ENCODE results near the gene AGAP1. TPM values are rescaled to one million over a fixed set of nuclear protein-coding genes. Genes with fewer than 3 reads are reported as not detected.

Gene AGAP1
- total and polyA plus RNA-seq, 11 donors: 5.9 to 21.6 (median 18.9) TPM

DNA sequence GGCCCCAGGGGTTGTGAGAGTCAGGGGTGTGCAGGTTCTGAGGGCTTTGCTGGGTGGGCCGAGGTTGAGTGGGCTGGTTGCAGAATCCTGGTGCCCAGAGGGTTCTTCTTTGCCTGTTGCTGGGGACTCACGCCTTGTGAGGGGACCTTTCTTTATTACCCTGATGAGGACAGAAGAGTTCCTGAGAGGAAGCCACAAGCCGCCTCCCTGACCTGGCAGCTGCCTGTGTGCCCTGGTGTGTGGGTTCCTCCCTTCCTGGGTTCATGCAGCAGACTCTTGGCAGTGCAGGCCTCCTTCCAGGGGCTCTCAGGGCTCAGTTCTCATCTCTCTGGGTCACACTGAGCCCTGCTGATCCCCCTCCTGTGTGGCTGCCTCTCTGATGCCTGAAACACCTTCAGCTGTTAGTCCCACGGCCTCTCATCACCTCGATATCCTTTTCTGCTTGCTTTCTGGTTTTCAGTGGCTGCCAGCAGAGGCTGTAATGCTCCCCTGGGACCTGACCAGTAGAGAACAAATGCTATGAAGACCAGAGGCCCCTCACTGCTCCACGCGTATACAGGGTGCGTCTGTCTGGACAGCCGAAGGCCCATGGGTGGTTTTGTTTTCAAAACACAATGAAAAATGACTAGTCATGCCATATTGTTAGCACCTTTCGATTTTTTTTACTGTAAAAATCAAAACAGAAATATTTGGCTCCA, 191.3 kb downstream of the AGAP1 start:
- DNase-seq: peak in 2 of 5 donors; percentile 23 to 43
- Histone ChIP-seq H3K9me3 (no peaks in the 10 kb centered on the region), H3K27ac (no peak overlapping the region), H3K27me3 (no peaks in the 10 kb centered on the region), H3K4me3 (no peak overlapping the region), H3K36me3 (no peaks in the 10 kb centered on the region), H3K4me1 (peaks cover 0 to 21% (median 13%) of the 10 kb centered on the region in 12 donors)
- intact Hi-C loops (cut with DNase I): no loop called here
- 66 to 73% (median 68%) methylated on average over 10 of the region's 10 CpGs for WGBS, 4 donors
- ATAC-seq: peak in 3 of 4 donors; percentile 29 to 41 (median 35)
- no peak for TF ChIP-seq POLR2A (IDR thresholded peaks at IDR 0.05)
- TF ChIP-seq, protein P1, sequence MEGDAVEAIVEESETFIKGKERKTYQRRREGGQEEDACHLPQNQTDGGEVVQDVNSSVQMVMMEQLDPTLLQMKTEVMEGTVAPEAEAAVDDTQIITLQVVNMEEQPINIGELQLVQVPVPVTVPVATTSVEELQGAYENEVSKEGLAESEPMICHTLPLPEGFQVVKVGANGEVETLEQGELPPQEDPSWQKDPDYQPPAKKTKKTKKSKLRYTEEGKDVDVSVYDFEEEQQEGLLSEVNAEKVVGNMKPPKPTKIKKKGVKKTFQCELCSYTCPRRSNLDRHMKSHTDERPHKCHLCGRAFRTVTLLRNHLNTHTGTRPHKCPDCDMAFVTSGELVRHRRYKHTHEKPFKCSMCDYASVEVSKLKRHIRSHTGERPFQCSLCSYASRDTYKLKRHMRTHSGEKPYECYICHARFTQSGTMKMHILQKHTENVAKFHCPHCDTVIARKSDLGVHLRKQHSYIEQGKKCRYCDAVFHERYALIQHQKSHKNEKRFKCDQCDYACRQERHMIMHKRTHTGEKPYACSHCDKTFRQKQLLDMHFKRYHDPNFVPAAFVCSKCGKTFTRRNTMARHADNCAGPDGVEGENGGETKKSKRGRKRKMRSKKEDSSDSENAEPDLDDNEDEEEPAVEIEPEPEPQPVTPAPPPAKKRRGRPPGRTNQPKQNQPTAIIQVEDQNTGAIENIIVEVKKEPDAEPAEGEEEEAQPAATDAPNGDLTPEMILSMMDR (IDR thresholded peaks at IDR 0.05): no peak

DNA sequence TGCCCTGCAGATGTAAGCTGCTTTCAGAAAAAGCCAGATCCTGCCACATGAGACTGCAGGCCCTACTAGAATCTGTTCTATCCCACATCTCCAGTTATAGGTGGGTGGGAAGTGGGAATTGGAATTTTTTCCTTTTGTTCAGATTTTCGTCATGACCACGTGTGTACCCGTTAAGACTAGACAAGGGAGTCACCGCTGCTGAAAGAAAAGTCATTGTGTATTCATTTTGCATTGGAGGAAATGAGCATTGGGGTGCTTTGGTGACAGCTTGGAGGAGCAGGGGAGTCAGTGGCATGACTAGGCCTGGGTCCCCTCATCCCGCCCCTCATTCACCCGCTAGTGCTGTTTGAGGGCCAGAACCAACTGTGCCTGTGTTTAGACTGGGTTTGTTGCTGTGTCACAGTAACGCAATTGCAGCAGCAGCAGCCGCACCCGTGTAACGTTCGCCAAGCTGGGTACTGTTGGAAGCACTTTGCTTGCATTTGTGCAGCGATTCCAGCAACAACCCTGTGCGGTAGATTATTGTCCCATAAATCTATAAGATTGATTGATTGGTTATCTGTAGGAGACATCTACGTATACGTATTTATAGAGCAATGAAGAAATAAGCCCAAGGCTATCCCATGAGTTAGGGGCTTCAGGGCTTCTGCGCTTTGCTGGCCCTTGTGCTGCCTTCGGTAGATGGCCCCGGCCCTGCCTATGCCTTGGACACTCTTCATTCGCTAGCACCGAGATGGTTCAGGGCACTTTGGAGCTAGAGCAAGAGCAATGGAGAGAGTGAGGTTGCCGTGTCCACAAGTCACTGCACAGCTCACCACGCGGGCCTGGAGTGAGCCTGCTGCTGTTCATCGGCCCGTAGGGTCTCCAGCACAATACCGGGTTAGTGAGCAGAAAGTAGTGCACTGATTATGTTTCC, 194.9 kb downstream of the AGAP1 start:
- Histone ChIP-seq H3K4me3 (no peak overlapping the region), H3K4me1 (peaks cover 0 to 34% (median 20%) of the 10 kb centered on the region in 12 donors), H3K36me3 (no peaks in the 10 kb centered on the region), H3K27ac (no peak overlapping the region), H3K27me3 (no peaks in the 10 kb centered on the region), H3K9me3 (no peaks in the 10 kb centered on the region)
- ATAC-seq: no peak
- peak in 2 of 5 donors; percentile 9 to 14 for DNase-seq
- TF ChIP-seq POLR2A (IDR thresholded peaks at IDR 0.05): no peak
- TF ChIP-seq, protein P1 (IDR thresholded peaks at IDR 0.05): no peak
- intact Hi-C loops (cut with DNase I): no loop called here
- 91 to 96% (median 95%) methylated on average over 21 to 26 of the region's 26 CpGs for WGBS, 4 donors

DNA sequence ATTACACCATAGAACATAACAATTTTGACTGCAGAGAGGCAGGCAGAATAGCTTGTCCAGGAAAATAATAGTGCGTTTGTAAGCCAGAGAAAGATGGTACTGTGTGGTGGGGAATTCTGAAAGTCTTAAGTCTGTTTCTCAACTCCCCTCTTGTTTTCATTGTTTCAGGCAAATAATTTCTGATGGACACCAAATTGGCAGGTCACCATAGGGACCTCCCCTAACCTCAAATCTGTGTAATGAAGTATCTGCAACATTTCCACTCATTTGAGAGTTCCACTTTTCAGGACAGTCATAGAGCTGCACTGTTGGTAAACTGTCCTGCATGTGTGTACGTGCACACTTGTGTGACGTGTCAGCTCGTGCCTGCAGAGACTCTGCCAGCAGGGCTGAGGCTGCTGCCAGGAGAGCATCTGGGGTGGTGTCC, 195.6 kb downstream of the AGAP1 start:
- TF ChIP-seq, protein P1 (IDR thresholded peaks at IDR 0.05): no peak
- TF ChIP-seq POLR2A (IDR thresholded peaks at IDR 0.05): no peak
- Histone ChIP-seq H3K4me1 (peaks cover 0 to 34% (median 20%) of the 10 kb centered on the region in 12 donors), H3K4me3 (no peak overlapping the region), H3K9me3 (no peaks in the 10 kb centered on the region), H3K27me3 (no peaks in the 10 kb centered on the region), H3K36me3 (no peaks in the 10 kb centered on the region), H3K27ac (no peak overlapping the region)
- WGBS, 4 donors: 62 to 73% (median 68%) methylated on average over 4 of the region's 4 CpGs
- DNase-seq (peak in 2 of 5 donors; percentile 20 to 21), ATAC-seq (peak in 2 of 4 donors; percentile 8 to 38)
- intact Hi-C loops (cut with DNase I): no loop called here

Measured in heart left ventricle (tissue), 16 donors.